GM18511 (cell line): Measurements from ENCODE around the gene TIGIT.

Experiments used
- ATAC-seq: cut with Tn5 transposase; IDR thresholded peaks from one replicate; pipeline ENCODE4 v1.9.1; 2021; ENCODE audit warnings: mild to moderate bottlenecking, moderate library complexity; ENCODE audit not compliant: unreplicated experiment

The TIGIT gene

GRCh38 chr3:114308830-114309229 lies 15.0 kb downstream of the TIGIT start:
- peak; percentile 86 for ATAC-seq

DNA sequence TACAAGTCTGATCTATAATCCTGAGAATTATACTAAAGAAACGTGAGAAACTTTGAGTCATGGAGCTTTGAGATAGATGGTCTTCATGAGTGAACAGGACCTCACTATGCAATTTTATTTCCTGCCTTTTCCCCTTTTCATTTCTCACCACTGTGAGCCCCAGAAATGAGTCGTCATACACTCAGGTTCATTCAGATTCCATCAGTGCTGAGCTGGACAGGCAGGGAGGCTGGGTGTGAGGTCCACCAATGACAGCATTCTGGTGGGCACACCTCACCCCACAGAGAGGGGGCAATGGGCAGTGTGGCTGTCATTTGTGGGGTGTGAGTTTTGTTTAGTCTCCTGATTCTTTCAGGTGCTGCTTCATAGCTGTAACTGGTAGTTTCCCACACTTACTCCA lies 16.9 kb downstream of the TIGIT start:
- ATAC-seq, result no peak

DNA sequence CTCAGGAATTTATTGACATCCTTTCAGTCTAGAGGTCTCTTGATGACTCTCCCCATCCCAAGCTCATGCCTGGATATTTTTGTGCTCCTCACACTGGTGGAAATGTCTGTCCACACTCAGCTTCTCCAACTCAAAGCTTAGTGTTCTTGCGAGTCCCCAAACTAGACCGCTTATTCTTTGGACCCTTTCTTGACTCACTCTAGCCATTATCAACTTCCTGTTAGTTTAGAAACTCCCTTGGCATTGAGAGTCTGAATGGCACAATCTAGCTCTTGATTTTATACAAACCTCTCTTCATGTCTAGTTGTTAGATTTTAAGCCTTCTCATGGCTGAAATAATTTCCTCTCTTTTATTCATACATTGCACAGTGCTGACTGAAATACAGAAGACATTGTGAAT lies 19.6 kb downstream of the TIGIT start:
- ATAC-seq, result no peak

- ATAC-seq, result no peak
Observed at GRCh38 chr3:114314282-114314681, 20.5 kb downstream of the TIGIT start.

DNA sequence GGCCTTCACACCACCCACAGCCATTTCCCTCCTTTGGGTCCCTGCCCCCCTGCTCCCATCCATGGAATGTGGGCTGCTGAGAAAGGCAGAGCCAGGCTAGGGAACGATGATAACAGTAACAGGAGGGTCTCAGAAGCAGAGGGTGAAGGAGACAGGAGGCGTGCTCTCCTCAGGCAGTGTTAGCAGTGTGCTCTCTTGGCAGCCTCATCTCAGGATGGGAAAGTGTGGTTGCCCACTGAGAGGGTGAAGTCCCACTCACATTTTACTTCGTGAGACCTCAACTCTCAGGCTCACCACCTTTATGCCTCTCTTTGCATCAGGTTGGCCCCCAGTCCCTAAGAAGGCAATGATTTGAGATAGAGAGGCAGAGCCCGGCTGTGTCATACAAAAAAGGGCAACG lies 24.5 kb downstream of the TIGIT start:
- ATAC-seq, result no peak

GRCh38 chr3:114319453-114319852 lies 25.6 kb downstream of the TIGIT start:
- no peak for ATAC-seq

DNA sequence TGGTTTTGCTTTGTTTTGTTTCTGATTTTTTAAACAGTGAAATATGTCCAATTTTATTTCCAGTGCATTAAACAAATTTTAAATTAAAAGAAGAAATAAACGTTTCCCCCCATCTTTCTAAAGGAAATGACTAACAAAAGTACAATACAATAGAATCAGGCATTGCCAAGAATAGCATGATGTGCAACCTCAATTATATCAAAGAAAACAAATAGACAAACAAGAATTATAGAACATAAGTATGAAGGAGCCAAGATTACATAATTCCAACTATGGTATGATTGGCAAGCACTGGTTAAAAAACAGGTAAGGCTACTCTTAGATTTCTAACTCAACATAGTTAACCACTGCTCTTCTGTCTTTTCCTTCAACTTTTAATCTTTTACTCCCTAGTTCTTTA lies 26.4 kb downstream of the TIGIT start:
- no peak for ATAC-seq

- peak; percentile 87 for ATAC-seq
Observed at GRCh38 chr3:114323546-114324254, 29.9 kb downstream of the TIGIT start.

GRCh38 chr3:114327665-114328064 lies 33.8 kb downstream of the TIGIT start:
- ATAC-seq, result peak; percentile 36

DNA sequence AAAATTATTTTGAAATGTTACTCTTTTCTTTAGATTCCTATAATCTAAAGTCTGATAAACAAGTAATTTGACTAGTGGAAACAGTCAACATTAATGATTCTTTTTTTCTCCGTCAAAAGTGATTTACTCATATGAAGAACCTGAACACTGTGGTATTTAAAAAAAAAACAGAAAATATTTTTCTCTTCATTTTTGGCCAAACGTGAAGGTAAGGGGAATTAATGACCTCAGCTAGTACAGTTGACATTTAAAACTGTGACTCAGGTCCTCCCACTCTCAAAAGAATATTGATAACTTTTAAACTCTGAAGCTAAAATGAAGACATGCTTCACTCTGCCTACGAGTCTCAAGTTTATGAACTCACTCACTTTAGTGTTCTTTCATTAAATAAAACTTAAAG lies 34.5 kb downstream of the TIGIT start:
- no peak for ATAC-seq

GRCh38 chr3:114329823-114330222 lies 36.0 kb downstream of the TIGIT start:
- ATAC-seq, result no peak

GRCh38 chr3:114331007-114331406 lies 37.2 kb downstream of the TIGIT start:
- ATAC-seq, result no peak

DNA sequence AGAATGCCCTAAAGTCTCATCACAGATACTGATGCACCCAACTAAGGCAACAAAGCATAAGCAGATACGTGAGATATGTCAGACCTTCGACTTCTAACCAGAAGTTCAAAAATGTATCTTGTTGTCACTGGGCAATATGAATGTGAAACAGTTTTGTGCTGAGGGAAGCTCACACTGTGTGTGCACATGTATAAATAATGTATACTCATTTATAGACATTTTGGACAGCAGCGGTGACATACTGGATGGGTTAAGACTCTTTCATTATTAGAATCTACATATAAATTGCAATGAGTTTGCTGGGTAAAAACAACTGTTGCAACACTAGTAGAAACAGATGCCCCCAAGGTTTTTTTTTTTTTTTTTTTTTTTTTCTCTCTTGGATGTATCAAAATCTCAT lies 37.9 kb downstream of the TIGIT start:
- ATAC-seq, result no peak

DNA sequence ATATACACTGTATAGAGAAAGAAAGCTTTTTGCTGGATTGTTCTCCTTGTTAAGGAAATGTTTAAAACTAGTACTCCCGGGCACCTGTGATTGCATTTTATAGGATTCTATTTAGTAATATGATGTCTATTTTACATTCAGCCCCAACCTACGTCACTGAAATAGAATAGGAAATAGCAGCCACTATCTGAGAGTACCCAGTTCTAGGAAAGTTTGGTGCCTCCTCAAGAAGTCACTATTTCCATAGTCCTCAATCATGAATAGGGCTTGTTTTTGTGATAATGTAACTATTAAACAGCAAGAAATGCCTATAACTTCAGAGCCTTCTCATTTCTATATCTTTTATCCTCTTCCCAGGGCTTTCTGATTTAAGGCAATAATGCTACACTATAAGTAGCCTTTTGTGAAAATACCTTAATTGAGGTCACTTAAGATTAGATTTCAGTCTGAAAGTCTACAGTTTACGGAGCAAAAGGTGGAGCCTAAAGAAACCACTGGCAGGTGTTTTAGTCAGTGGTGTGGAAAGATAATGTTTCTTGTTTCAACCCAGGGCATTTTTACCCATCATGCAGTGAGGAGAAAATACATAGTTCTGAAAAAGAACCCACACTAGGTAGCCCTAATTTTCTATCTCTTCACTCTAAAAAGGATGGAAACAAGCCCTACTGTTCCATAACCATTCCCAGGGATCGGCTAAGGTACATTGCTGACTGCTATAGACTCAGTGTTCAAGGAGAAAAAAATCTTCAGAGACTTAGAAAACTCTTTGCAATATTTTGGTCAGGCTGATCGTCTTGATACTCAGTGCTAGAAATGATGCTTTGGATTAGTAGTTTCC lies 38.7 kb downstream of the TIGIT start:
- peak; percentile 83 for ATAC-seq

GRCh38 chr3:114333180-114333922 lies 39.5 kb downstream of the TIGIT start:
- peak; percentile 22 for ATAC-seq

DNA sequence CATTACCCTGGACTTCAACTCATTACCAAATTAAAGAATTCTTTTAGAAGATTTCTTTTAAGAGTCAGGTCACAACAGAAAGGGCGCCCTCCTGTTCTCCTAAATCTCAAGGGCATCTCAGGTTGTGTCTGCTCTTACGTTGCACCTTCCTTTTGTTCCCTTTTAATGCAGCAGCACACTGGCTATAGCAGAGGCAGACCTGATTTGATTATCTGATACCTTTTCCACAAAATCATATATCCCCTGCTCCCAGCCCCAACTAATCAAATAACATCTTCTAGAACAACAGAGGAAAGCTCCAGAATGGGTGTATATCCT lies 40.1 kb downstream of the TIGIT start:
- no peak for ATAC-seq

DNA sequence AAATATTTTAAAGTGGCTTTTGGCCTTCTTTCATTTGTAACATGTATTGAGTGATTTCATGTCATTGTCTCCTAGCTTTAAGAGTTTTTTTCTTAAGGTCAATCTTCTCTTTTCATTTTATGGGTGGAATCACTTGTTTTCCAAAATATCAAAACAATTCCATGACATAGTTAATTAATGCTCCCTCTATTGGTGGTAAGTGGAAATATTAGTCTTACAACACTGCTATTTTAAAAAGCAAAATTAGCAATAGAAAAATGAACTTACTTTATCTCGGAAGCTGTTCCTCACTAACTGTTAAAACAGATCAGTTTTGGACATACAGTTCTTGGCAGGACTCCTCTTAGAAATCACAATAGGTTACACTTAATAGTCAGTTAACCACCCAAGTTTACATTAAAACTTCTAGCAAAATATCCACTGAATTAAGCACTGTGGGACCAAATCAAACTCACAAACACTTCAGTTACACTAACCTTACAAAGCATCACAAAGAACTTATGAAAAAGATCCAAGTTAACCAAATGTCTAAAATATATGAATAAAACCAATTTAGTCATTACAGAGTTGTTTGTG lies 42.4 kb downstream of the TIGIT start:
- no peak for ATAC-seq

GRCh38 chr3:114336857-114337256 lies 43.0 kb downstream of the TIGIT start:
- no peak for ATAC-seq

GRCh38 chr3:114338651-114339357 lies 45.0 kb downstream of the TIGIT start:
- no peak for ATAC-seq

GRCh38 chr3:114344492-114344891 lies 50.7 kb downstream of the TIGIT start:
- no peak for ATAC-seq

- no peak for ATAC-seq
Observed at GRCh38 chr3:114350271-114350670, 56.4 kb downstream of the TIGIT start.
